Measurements from ENCODE around the gene TRIO. TPM values are rescaled to one million over a fixed set of nuclear protein-coding genes. Genes with fewer than 3 reads are reported as not detected.

TRIO gene
- total RNA-seq, 1 experiment from 2014 or later, result 88.8 TPM

GRCh38 chr5:14270209-14270702, 127.1 kb downstream of the TRIO start:
- no peak for TF ChIP-seq JUN (CRISPR knock-in tag; IDR thresholded peaks at IDR 0.05)
- TF ChIP-seq NR3C1 (CRISPR knock-in tag; conservative IDR thresholded peaks at IDR 0.05; ENCODE audit: low read depth), result no peak
- peak; percentile 66; the same call in 1 of the 2 replicates for TF ChIP-seq CTCF (IDR thresholded peaks at IDR 0.05)
- Mint-ChIP-seq H3K36me3 (no peaks in the 10 kb centered on the region), H3K4me3 (no peak overlapping the region), H3K27me3 (ENCODE audit: low read depth) (no peaks in the 10 kb centered on the region), H3K4me1 (peaks cover 61% of the 10 kb centered on the region), H3K9me3 (no peaks in the 10 kb centered on the region), H3K27ac (peak overlapping the region; percentile 99)
- ChIA-PET POLR2A (interaction anchor here (1.6 kb wide), 1 partner anchor 11 kb away, joined by 3 read pairs; no protein-coding TSS in a partner anchor), CTCF (interaction anchor here (0.6 to 4.2 kb wide), 59 partner anchors 9 to 394 kb away, joined by 3 to 45 read pairs (median 5); partner anchors contain the start of genes OTULIN, OTULINL and TRIO)
- ATAC-seq, result peak; percentile 76
- peak; percentile 38 for DNase-seq (ENCODE audit: low spot score)

- Mint-ChIP-seq H3K27me3 (ENCODE audit: low read depth) (no peaks in the 10 kb centered on the region), H3K4me3 (no peak overlapping the region), H3K27ac (no peak overlapping the region), H3K9me3 (no peaks in the 10 kb centered on the region), H3K4me1 (peaks cover 60% of the 10 kb centered on the region), H3K36me3 (no peaks in the 10 kb centered on the region)
- TF ChIP-seq CREM (CRISPR knock-in tag; IDR thresholded peaks at IDR 0.05), result no peak
- TF ChIP-seq SOX15 (CRISPR knock-in tag; IDR thresholded peaks at IDR 0.05), result no peak
- TF ChIP-seq MXD4 (CRISPR knock-in tag; IDR thresholded peaks at IDR 0.05; ENCODE audit: borderline replicate concordance), result no peak
- TF ChIP-seq PREB (CRISPR knock-in tag; IDR thresholded peaks at IDR 0.05; ENCODE audit: borderline replicate concordance), result no peak
- no peak for TF ChIP-seq ZBTB43 (CRISPR knock-in tag; IDR thresholded peaks at IDR 0.05)
- no peak for TF ChIP-seq NR1H2 (CRISPR knock-in tag; IDR thresholded peaks at IDR 0.05)
- TF ChIP-seq GRHL2 (CRISPR knock-in tag; IDR thresholded peaks at IDR 0.05; ENCODE audit: insufficient replicate concordance, severe bottlenecking), result no peak
- TF ChIP-seq MYBL2 (CRISPR knock-in tag; IDR thresholded peaks at IDR 0.05), result no peak
- no peak for TF ChIP-seq NFE2L1 (CRISPR knock-in tag; IDR thresholded peaks at IDR 0.05)
- no peak for TF ChIP-seq SP1 (CRISPR knock-in tag; conservative IDR thresholded peaks at IDR 0.05)
- TF ChIP-seq ZNF263 (CRISPR knock-in tag; IDR thresholded peaks at IDR 0.05; ENCODE audit: low read depth), result no peak
- no peak for TF ChIP-seq ARID4B (CRISPR knock-in tag; IDR thresholded peaks at IDR 0.05; ENCODE audit: borderline replicate concordance)
- no peak for TF ChIP-seq E2F5 (CRISPR knock-in tag; IDR thresholded peaks at IDR 0.05)
- no peak for TF ChIP-seq USF2 (CRISPR knock-in tag; IDR thresholded peaks at IDR 0.05)
- TF ChIP-seq OVOL2 (CRISPR knock-in tag; IDR thresholded peaks at IDR 0.05; ENCODE audit: borderline replicate concordance), result no peak
- TF ChIP-seq ZNF396 (CRISPR knock-in tag; IDR thresholded peaks at IDR 0.05; ENCODE audit: borderline replicate concordance), result no peak
- no peak for TF ChIP-seq TEAD4 (CRISPR knock-in tag; IDR thresholded peaks at IDR 0.05)
- no peak for TF ChIP-seq KAT7 (CRISPR knock-in tag; IDR thresholded peaks at IDR 0.05; ENCODE audit: borderline replicate concordance)
- ChIA-PET POLR2A (no interaction called here), CTCF (interaction anchor here (1.7 to 4.2 kb wide), 2 partner anchors 14 to 164 kb away, joined by 4 to 37 read pairs; no protein-coding TSS in a partner anchor)
- ATAC-seq (no peak), DNase-seq (ENCODE audit: low spot score) (no peak)
Observed at GRCh38 chr5:14272548-14273205, 129.5 kb downstream of the TRIO start.
